WTC11 (cell line): ENCODE data around the gene ERC2.

Experiments used
- CTCF ChIP-seq: fragments of 200-600 bp; IDR thresholded peaks from 2 replicates; pipeline ENCODE4 v1.8.0; 2022; ENCODE audit warnings: antibody characterized with exemption
- MAX ChIP-seq: sonication (generic); formaldehyde crosslinking; IDR thresholded peaks from 2 replicates; pipeline ENCODE4 v1.8.0; 2022; ENCODE audit warnings: mild to moderate bottlenecking, missing genetic modification reagents
- TCF7 ChIP-seq: sonication (generic); formaldehyde crosslinking; IDR thresholded peaks from 2 replicates; pipeline ENCODE4 v1.8.0; 2022; ENCODE audit warnings: mild to moderate bottlenecking, low read depth, missing genetic modification reagents, moderate library complexity
- ZNF416 ChIP-seq: fragments of 250-450 bp; sonication (Bioruptor Pico); IDR thresholded peaks from 2 replicates; pipeline ENCODE4 v1.9.0; 2021; ENCODE audit warnings: mild to moderate bottlenecking, inconsistent platforms

- TF ChIP-seq CTCF, result no peak
- TF ChIP-seq TCF7, result no peak
- no peak for TF ChIP-seq ZNF416 (CRISPR knock-in tag)
- TF ChIP-seq MAX (CRISPR knock-in tag), result no peak
Observed at GRCh38 chr3:55968331-55968730, 499.9 kb downstream of the ERC2 start.
